Colonic mucosa (tissue), 4 donors: ENCODE measurements around the gene CDH11. TPM values are rescaled to one million over a fixed set of nuclear protein-coding genes. Genes with fewer than 3 reads are reported as not detected.

Experiments used
- DNase-seq: peaks from one replicate; pipeline ENCODE4 v3.0.0-alpha.2; 2020
- H3K27ac ChIP-seq: fragments of 200-600 bp; one replicate; pipeline ENCODE4 v1.8.0; 2021
- H3K27me3 ChIP-seq: fragments of 200-600 bp; one replicate; pipeline ENCODE4 v1.8.0; 2021
- H3K36me3 ChIP-seq: fragments of 200-600 bp; one replicate; pipeline ENCODE4 v1.8.0; 2021
- H3K4me1 ChIP-seq: fragments of 200-600 bp; one replicate; pipeline ENCODE4 v1.8.0; 2021; ENCODE audit warnings: mild to moderate bottlenecking
- H3K4me3 ChIP-seq: fragments of 200-600 bp; one replicate; pipeline ENCODE4 v1.8.0; 2021
- H3K9ac ChIP-seq, 2 donors: one replicate each; pipeline ENCODE4 v1.7.0; 2013; ENCODE audit warnings: control low read depth in 2 of 2, low read depth in 2 of 2, low read length in 2 of 2
- H3K9me3 ChIP-seq: fragments of 200-600 bp; one replicate; pipeline ENCODE4 v1.8.0; 2021
- intact Hi-C: fragments of 100-400 bp; cut with DNase I; formaldehyde crosslinking; loops from one replicate; pipeline ENCODE4 v1.14.1; 2022
- total RNA-seq, 2 donors: library from RNA; stranded (reverse); fragmentation: NEBNext Ultra II Directional in 1 of 2; extraction: Animal tissue kit (Norgen Biotek cat#: 25700) in 1 of 2; gene quantifications; one replicate each; pipeline ENCODE4 v1.2.1, GENCODE V29; 2021
- TF ChIP-seq, protein P1 (sequence below): fragments of 200-600 bp; IDR thresholded peaks from one replicate; pipeline ENCODE4 v1.8.0; 2022; ENCODE audit warnings: antibody characterized with exemption, mild to moderate bottlenecking
- donor health status: healthy.
- donor health status: DM: no; HTN: no; CAD: no.
- donor health status: DM: no; HTN: no; CAD: no.

The CDH11 gene
- total RNA-seq, 2 donors from 2014 or later = 10.2 to 17.1 TPM

DNA sequence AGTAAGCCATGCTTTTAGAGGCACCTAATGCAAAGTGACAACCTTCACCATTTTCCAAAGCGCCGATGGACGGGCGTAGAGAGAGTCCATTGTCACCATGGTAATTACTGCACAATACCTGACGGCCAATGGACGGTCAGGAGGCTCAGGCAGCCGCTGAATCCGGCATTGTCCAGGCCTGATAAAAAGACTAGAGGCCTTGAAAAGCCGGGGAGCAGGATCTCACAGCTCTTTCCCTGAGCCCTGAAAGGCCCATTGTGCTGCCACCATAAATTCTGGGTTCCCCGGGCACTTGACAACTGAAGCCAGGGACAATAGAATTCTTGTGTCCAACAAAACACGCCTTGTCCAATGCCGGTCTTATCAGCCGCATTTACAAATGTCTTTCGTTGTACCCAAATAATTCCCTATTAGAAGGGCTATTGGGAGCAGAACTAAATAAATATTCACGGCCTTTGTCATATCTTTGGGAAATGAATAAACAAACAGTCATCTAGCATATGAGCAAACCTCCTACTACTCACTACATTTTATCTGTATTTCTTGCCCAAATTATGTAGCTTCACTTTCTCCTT, 62.4 kb downstream of the CDH11 start:
- DNase-seq = no peak

GRCh38 chr16:65057184-65057583, 64.7 kb downstream of the CDH11 start:
- H3K4me1 ChIP-seq = no peaks in the 10 kb centered on the region
- TF ChIP-seq, protein P1, sequence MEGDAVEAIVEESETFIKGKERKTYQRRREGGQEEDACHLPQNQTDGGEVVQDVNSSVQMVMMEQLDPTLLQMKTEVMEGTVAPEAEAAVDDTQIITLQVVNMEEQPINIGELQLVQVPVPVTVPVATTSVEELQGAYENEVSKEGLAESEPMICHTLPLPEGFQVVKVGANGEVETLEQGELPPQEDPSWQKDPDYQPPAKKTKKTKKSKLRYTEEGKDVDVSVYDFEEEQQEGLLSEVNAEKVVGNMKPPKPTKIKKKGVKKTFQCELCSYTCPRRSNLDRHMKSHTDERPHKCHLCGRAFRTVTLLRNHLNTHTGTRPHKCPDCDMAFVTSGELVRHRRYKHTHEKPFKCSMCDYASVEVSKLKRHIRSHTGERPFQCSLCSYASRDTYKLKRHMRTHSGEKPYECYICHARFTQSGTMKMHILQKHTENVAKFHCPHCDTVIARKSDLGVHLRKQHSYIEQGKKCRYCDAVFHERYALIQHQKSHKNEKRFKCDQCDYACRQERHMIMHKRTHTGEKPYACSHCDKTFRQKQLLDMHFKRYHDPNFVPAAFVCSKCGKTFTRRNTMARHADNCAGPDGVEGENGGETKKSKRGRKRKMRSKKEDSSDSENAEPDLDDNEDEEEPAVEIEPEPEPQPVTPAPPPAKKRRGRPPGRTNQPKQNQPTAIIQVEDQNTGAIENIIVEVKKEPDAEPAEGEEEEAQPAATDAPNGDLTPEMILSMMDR = no peak
- H3K4me3 ChIP-seq = no peak overlapping the region
- H3K9me3 ChIP-seq = no peaks in the 10 kb centered on the region
- no peaks in the 10 kb centered on the region for H3K36me3 ChIP-seq
- no peak overlapping the region for H3K9ac ChIP-seq
- intact Hi-C loops = no loop called here
- H3K27me3 ChIP-seq = no peaks in the 10 kb centered on the region
- H3K27ac ChIP-seq = no peak overlapping the region
- no peak for DNase-seq

More for the DNA sequence above, 62.4 kb downstream of the CDH11 start:
- no peaks in the 10 kb centered on the region for H3K4me1 ChIP-seq
- no peaks in the 10 kb centered on the region for H3K9me3 ChIP-seq
- no peak overlapping the region for H3K27ac ChIP-seq
- TF ChIP-seq, protein P1 = no peak
- H3K4me3 ChIP-seq = no peak overlapping the region
- intact Hi-C loops = no loop called here
- no peaks in the 10 kb centered on the region for H3K27me3 ChIP-seq
- H3K9ac ChIP-seq = no peak overlapping the region
- no peaks in the 10 kb centered on the region for H3K36me3 ChIP-seq

GRCh38 chr16:65054457-65054856, 67.4 kb downstream of the CDH11 start:
- Histone ChIP-seq H3K27me3 (no peaks in the 10 kb centered on the region), H3K4me1 (no peaks in the 10 kb centered on the region), H3K36me3 (no peaks in the 10 kb centered on the region), H3K27ac (no peak overlapping the region), H3K9me3 (no peaks in the 10 kb centered on the region), H3K9ac (no peak overlapping the region), H3K4me3 (no peak overlapping the region)
- DNase-seq = no peak
- TF ChIP-seq, protein P1 = no peak
- intact Hi-C loops = no loop called here

- no peaks in the 10 kb centered on the region for H3K4me1 ChIP-seq
- H3K36me3 ChIP-seq = no peaks in the 10 kb centered on the region
- TF ChIP-seq, protein P1 = no peak
- intact Hi-C loops = no loop called here
- no peak overlapping the region for H3K9ac ChIP-seq
- no peak for DNase-seq
- no peak overlapping the region for H3K4me3 ChIP-seq
- H3K27ac ChIP-seq = no peak overlapping the region
- no peaks in the 10 kb centered on the region for H3K9me3 ChIP-seq
- H3K27me3 ChIP-seq = no peaks in the 10 kb centered on the region
Measured at GRCh38 chr16:65049679-65050078, 72.2 kb downstream of the CDH11 start.

DNA sequence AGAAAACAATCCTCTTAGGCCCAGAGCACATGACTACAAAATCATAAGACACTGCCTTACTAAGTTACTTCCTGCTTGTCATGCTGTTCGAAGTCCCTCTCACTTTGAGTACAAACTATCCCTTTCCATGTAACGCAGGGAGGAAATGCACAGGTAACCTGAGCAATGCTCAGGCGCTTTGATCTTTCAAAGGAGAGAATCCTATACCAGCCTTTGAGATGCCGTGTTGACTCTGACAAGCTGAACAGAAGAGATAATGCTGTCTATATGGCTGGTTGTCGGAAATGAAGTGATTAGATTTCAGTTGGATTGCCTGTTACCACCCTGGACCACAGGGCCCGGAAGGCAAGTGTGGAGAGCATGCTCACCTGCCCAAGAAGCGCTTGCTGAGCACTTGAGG, 75.9 kb downstream of the CDH11 start:
- no peak for DNase-seq
- intact Hi-C loops = no loop called here

More for the DNA sequence above, 75.9 kb downstream of the CDH11 start:
- no peaks in the 10 kb centered on the region for H3K27me3 ChIP-seq
- no peaks in the 10 kb centered on the region for H3K36me3 ChIP-seq
- TF ChIP-seq, protein P1 = no peak
- H3K4me1 ChIP-seq = no peaks in the 10 kb centered on the region
- no peak overlapping the region for H3K4me3 ChIP-seq
- H3K27ac ChIP-seq = no peak overlapping the region
- H3K9ac ChIP-seq = no peak overlapping the region
- H3K9me3 ChIP-seq = no peaks in the 10 kb centered on the region
